ENCODE data around the gene SLC25A22. TPM values are rescaled to one million over a fixed set of nuclear protein-coding genes. Genes with fewer than 3 reads are reported as not detected.

Gene SLC25A22
- total RNA-seq, 6 experiments from 2014 or later: 20.6 to 40.2 (median 29.9) TPM

- H3K9me3 ChIP-seq: no peaks in the 10 kb centered on the region
- H3K27me3 ChIP-seq: no peaks in the 10 kb centered on the region
- peak within 1 kb of the TSS; percentile 81 to 94 (median 88) for H3K27ac ChIP-seq
- H3K36me3 ChIP-seq: peaks cover 0 to 13% (median 0%) of the 10 kb centered on the region in 4 donors
- H3K4me1 ChIP-seq: peaks cover 0 to 26% (median 11%) of the 10 kb centered on the region in 4 donors
- intact Hi-C loops (cut with DNase I): no loop called here
- peak in 2 of 4 donors; percentile 1 to 17 for ATAC-seq
- DNase-seq: no peak
- peak within 1 kb of the TSS; percentile 71 to 99 (median 94) for H3K4me3 ChIP-seq
- 15% methylated on average over 4 of the region's 20 CpGs for WGBS (ENCODE audit: insufficient coverage, low coverage, low lambda C conversion rate, missing lambda C conversion rate)
- TF ChIP-seq CTCF (IDR thresholded peaks at IDR 0.05) (no peak), POLR2A (IDR thresholded peaks at IDR 0.05) (peak; percentile 60)
Measured at GRCh38 chr11:818396-819128, 20.5 kb upstream of the SLC25A22 start, which contains the start of gene PNPLA2. Gene PNPLA2, plus strand, starts transcription at chr11:818914. Its CDS starts 805 bp downstream, at chr11:819719.

- TF ChIP-seq POLR2A (IDR thresholded peaks at IDR 0.05) (no peak), CTCF (IDR thresholded peaks at IDR 0.05) (no peak)
- no peak for DNase-seq
- Histone ChIP-seq H3K27me3 (no peaks in the 10 kb centered on the region), H3K27ac (no peak overlapping the region), H3K4me3 (no peak overlapping the region), H3K36me3 (peaks cover 0 to 25% (median 0%) of the 10 kb centered on the region in 4 donors), H3K4me1 (peaks cover 0 to 18% (median 3%) of the 10 kb centered on the region in 4 donors), H3K9me3 (no peaks in the 10 kb centered on the region)
- 76% methylated on average over 7 of the region's 11 CpGs for WGBS (ENCODE audit: insufficient coverage, low coverage, low lambda C conversion rate, missing lambda C conversion rate)
- intact Hi-C loops (cut with DNase I): no loop called here
- no peak for ATAC-seq
Measured at GRCh38 chr11:816433-816779, 18.3 kb upstream of the SLC25A22 start.

GRCh38 chr11:815675-816432, 17.8 kb upstream of the SLC25A22 start:
- no peak overlapping the region for H3K27ac ChIP-seq
- intact Hi-C loops (cut with DNase I): no loop called here
- peaks cover 0 to 21% (median 5%) of the 10 kb centered on the region in 4 donors for H3K4me1 ChIP-seq
- DNase-seq (no peak), ATAC-seq (no peak)
- peaks cover 0 to 29% (median 0%) of the 10 kb centered on the region in 4 donors for H3K36me3 ChIP-seq
- no peaks in the 10 kb centered on the region for H3K27me3 ChIP-seq
- H3K4me3 ChIP-seq: no peak overlapping the region
- WGBS (ENCODE audit: insufficient coverage, low coverage, low lambda C conversion rate, missing lambda C conversion rate): 92% methylated on average over 1 of the region's 11 CpGs
- TF ChIP-seq CTCF (IDR thresholded peaks at IDR 0.05) (no peak), POLR2A (IDR thresholded peaks at IDR 0.05) (no peak)
- no peaks in the 10 kb centered on the region for H3K9me3 ChIP-seq

- Histone ChIP-seq H3K4me3 (no peak overlapping the region), H3K4me1 (peaks cover 0 to 17% (median 6%) of the 10 kb centered on the region in 4 donors), H3K27me3 (no peaks in the 10 kb centered on the region), H3K27ac (no peak overlapping the region), H3K36me3 (peaks cover 0 to 29% (median 0%) of the 10 kb centered on the region in 4 donors), H3K9me3 (no peaks in the 10 kb centered on the region)
- ATAC-seq: no peak
- WGBS (ENCODE audit: insufficient coverage, low coverage, low lambda C conversion rate, missing lambda C conversion rate): no CpG with 5 or more reads among the region's 9 CpGs
- TF ChIP-seq POLR2A (IDR thresholded peaks at IDR 0.05) (no peak), CTCF (IDR thresholded peaks at IDR 0.05) (no peak)
- DNase-seq: no peak
- intact Hi-C loops (cut with DNase I): no loop called here
Measured at GRCh38 chr11:813456-814096, 15.5 kb upstream of the SLC25A22 start.
